ENCODE results near the gene SLC6A17. TPM values are rescaled to one million over a fixed set of nuclear protein-coding genes. Genes with fewer than 3 reads are reported as not detected.

Gene SLC6A17
- total and polyA plus RNA-seq, 9 of the 15 experiments (the other 6 are each of a cell fraction or from before 2014, with no cell fraction given) = not detected

GRCh38 chr1:110187139-110187890 lies 37.0 kb downstream of the SLC6A17 start:
- H3K9ac ChIP-seq (ENCODE audit: insufficient read depth in 1 of 2, low read depth in 2 of 2, low read length in 2 of 2) = no peak overlapping the region
- H3K4me1 ChIP-seq (replicated peaks in 1 of 2; ENCODE audit: control insufficient read depth in 2 of 2, insufficient read depth in 2 of 2, low read length in 2 of 2) = no peaks in the 10 kb centered on the region
- H3K27ac ChIP-seq (ENCODE audit: extremely low read depth, low read depth, low read length) = no peak overlapping the region
- no peak overlapping the region for H3K4me2 ChIP-seq (ENCODE audit: insufficient read depth, low read length)
- ChIA-PET POLR2A (interaction anchor here (0.8 to 1.0 kb wide), 3 partner anchors 9 to 15 kb away, joined by 3 read pairs; no protein-coding TSS in a partner anchor), CTCF (ENCODE audit: low intra/inter-chr PET ratio) (interaction anchor here (0.9 kb wide), 1 partner anchor 273 kb away, joined by 3 read pairs; no protein-coding TSS in a partner anchor)
- H3K36me3 ChIP-seq (ENCODE audit: control insufficient read depth, insufficient read depth, low read length) = no peaks in the 10 kb centered on the region
- H4K20me1 ChIP-seq (replicated peaks; ENCODE audit: control insufficient read depth, insufficient read depth, low read length) = peaks cover 5% of the 10 kb centered on the region; the same call in 1 of the 2 replicates
- intact Hi-C loops (cut with micrococcal nuclease) = no loop called here
- WGBS (ENCODE audit: insufficient coverage, low coverage, missing lambda C conversion rate) = 2% methylated on average over 10 of the region's 10 CpGs
- no peak overlapping the region for H3K4me3 ChIP-seq
- no peak for ATAC-seq
- TF ChIP-seq KLF1 (tag; IDR thresholded peaks at IDR 0.05) (no peak), VEZF1 (CRISPR knock-in tag; IDR thresholded peaks at IDR 0.05) (no peak), PKNOX1 (IDR thresholded peaks at IDR 0.05) (peak; percentile 49), ZNF449 (CRISPR knock-in tag; IDR thresholded peaks at IDR 0.05) (peak; percentile 95; the same call in 1 of the 2 replicates), MEIS2 (IDR thresholded peaks at IDR 0.05; ENCODE audit: partially characterized antibody) (peak; percentile 60), USF2 (CRISPR knock-in tag; IDR thresholded peaks at IDR 0.05) (0 out of 2 replicates have a peak, but pooled peaks have one; percentile 5), CBX2 (IDR thresholded peaks at IDR 0.05; ENCODE audit: insufficient read depth, low read length, poor library complexity, severe bottlenecking) (peak; percentile 21), LCOR (CRISPR knock-in tag; IDR thresholded peaks at IDR 0.05) (no peak), PBX2 (CRISPR knock-in tag; IDR thresholded peaks at IDR 0.05; ENCODE audit: low read depth) (no peak), PBX2 (tag; conservative IDR thresholded peaks at IDR 0.05; ENCODE audit: low read depth) (peak; percentile 81)
- BruUV-seq (replicated peaks) = no TSS peak
- no peak overlapping the region for H2AFZ ChIP-seq (ENCODE audit: low read depth, low read length)
- H3K79me2 ChIP-seq (ENCODE audit: control insufficient read depth, insufficient read depth, low read length) = no peaks in the 10 kb centered on the region
- FAIRE-seq = no peak
- peaks cover 41 to 81% of the 10 kb centered on the region in 2 experiments for H3K27me3 ChIP-seq (ENCODE audit: control insufficient read depth in 2 of 2, insufficient read depth in 2 of 2, low read length in 2 of 2)
- no peaks in the 10 kb centered on the region for H3K9me3 ChIP-seq (replicated peaks; ENCODE audit: control insufficient read depth, insufficient read depth, low read depth, low read length)
- no peaks in the 10 kb centered on the region for H3K9me1 ChIP-seq (ENCODE audit: control insufficient read depth, insufficient read depth, low read length)
- in situ Hi-C loops (cut with MboI) = no loop called here
- no peak for DNase-seq (ENCODE audit: extremely low read depth in 1 of 4, low spot score in 3 of 4)

All from K562 (cell line).